ENCODE measurements around the gene SEMA5B. TPM values are rescaled to one million over a fixed set of nuclear protein-coding genes. Genes with fewer than 3 reads are reported as not detected.
A peak's percentile ranks its signal among the peaks of the same experiment; 100 is the strongest.

Gene SEMA5B
- total and polyA plus RNA-seq, 8 donors: 0.52 to 11.0 (median 1.3) TPM

DNA sequence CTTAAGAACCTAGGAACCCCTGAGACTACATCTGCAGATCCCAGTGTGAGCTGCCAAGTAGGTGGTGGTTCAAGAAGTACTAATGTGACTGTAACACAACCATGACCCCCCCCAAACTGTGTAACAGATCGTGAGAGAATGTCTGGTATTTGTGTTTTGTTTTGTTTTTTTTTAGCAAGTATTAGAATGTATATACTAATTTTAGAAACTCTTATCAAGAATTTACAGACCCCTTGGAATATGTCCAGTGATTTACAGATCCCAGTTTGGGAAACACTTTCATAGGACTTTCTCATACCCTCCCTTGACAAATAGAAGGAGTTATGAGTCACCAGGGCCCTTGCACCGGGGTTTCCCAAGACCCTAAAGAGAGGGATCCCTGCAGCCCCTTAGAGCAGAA lies 79.8 kb downstream of the SEMA5B start:
- H3K4me3 ChIP-seq: no peak overlapping the region
- ATAC-seq (no peak), DNase-seq (no peak), FAIRE-seq (no peak)
- no peaks in the 10 kb centered on the region for H3K27me3 ChIP-seq
- WGBS, 2 donors: 64 to 66% methylated on average over 2 of the region's 2 CpGs
- TF ChIP-seq, protein P1, sequence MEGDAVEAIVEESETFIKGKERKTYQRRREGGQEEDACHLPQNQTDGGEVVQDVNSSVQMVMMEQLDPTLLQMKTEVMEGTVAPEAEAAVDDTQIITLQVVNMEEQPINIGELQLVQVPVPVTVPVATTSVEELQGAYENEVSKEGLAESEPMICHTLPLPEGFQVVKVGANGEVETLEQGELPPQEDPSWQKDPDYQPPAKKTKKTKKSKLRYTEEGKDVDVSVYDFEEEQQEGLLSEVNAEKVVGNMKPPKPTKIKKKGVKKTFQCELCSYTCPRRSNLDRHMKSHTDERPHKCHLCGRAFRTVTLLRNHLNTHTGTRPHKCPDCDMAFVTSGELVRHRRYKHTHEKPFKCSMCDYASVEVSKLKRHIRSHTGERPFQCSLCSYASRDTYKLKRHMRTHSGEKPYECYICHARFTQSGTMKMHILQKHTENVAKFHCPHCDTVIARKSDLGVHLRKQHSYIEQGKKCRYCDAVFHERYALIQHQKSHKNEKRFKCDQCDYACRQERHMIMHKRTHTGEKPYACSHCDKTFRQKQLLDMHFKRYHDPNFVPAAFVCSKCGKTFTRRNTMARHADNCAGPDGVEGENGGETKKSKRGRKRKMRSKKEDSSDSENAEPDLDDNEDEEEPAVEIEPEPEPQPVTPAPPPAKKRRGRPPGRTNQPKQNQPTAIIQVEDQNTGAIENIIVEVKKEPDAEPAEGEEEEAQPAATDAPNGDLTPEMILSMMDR (IDR thresholded peaks at IDR 0.05): no peak
- no peak overlapping the region for H3K27ac ChIP-seq
- no peaks in the 10 kb centered on the region for H3K4me1 ChIP-seq
- no peaks in the 10 kb centered on the region for H3K36me3 ChIP-seq
- H3K9me3 ChIP-seq: no peaks in the 10 kb centered on the region
- intact Hi-C loops (cut with DNase I): loop anchor here in 2 of 3 donors (10.0 kb wide), 2 partner anchors 77 to 307 kb away; partner anchors contain the start of gene SEMA5B (in 1 of the 2)

DNA sequence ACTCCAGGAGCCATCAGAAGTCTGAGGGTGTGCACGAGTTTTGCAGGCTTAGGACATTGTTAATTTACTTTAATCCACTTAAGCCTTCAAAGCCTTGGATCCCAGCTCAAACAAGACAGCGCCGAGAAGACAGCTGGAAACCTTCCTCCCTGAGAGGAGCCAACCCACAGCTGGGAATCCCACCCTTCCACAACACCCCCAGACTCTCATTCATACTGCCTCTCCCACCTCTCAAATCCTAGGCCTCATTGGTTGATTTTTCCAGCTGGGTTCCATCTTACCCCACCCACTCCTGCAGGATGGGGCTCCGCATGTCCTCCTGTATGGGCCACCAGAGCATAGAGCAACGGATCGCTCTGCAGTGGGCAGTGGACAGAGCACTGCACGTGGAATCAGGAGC lies 80.4 kb downstream of the SEMA5B start:
- TF ChIP-seq, protein P1 (IDR thresholded peaks at IDR 0.05): no peak
- no peaks in the 10 kb centered on the region for H3K27me3 ChIP-seq
- no peaks in the 10 kb centered on the region for H3K4me1 ChIP-seq
- intact Hi-C loops (cut with DNase I): loop anchor here in 2 of 3 donors (10.0 kb wide), 2 partner anchors 78 to 308 kb away; partner anchors contain the start of gene SEMA5B (in 1 of the 2)
- no peaks in the 10 kb centered on the region for H3K36me3 ChIP-seq
- no peak overlapping the region for H3K4me3 ChIP-seq
- WGBS, 2 donors: 81 to 87% methylated on average over 7 of the region's 7 CpGs
- ATAC-seq (no peak), FAIRE-seq (no peak), DNase-seq (no peak)
- H3K27ac ChIP-seq: no peak overlapping the region
- H3K9me3 ChIP-seq: no peaks in the 10 kb centered on the region

DNA sequence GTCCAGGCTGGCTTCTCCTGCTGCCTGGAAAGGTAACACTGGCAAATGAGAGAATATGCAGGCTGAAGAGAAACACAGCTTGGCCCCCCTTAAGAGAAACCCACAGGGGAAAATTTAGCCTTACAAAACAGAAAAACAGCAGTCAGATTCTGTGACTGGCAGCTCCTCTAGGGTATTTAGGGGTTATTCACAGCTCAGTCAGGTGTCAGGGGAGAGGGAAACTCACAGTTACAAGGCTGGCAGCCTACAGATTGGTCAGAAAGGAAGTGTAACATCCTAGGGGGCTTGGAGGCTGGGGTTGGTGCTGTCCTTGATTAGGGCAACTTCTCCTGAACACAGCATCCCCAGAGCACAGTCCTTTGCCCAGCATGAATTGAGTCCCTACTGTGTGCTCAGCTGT lies 81.4 kb downstream of the SEMA5B start:
- FAIRE-seq: no peak
- ATAC-seq: no peak
- TF ChIP-seq, protein P1 (IDR thresholded peaks at IDR 0.05): no peak
- no peaks in the 10 kb centered on the region for H3K9me3 ChIP-seq
- H3K4me3 ChIP-seq: no peak overlapping the region
- H3K27me3 ChIP-seq: no peaks in the 10 kb centered on the region
- H3K36me3 ChIP-seq: no peaks in the 10 kb centered on the region
- intact Hi-C loops (cut with DNase I): loop anchor here in 2 of 3 donors (10.0 kb wide), 2 partner anchors 79 to 309 kb away; partner anchors contain the start of gene SEMA5B (in 1 of the 2)
- no peak for DNase-seq
- no peak overlapping the region for H3K27ac ChIP-seq
- H3K4me1 ChIP-seq: no peaks in the 10 kb centered on the region

DNA sequence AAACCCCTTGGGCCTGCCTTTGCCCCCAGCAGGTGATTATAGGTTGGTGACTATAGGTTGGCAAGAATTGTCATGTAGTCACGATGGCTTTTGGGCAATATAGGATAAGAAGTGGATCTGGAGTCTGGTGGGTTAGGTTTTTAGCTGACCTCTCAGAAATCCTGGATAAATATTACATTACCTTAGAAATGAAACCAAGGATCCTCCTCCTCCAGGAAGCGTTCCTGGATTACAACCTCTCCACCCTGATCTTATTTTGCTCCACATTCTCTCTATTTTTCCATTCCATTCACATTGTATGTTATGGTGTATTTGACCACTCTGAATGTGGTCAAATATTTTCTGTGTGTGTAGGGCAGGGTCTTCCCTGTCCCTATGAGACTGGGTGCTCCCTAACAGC lies 82.3 kb downstream of the SEMA5B start:
- H3K27me3 ChIP-seq: no peaks in the 10 kb centered on the region
- no peak overlapping the region for H3K4me3 ChIP-seq
- H3K9me3 ChIP-seq: no peaks in the 10 kb centered on the region
- TF ChIP-seq, protein P1 (IDR thresholded peaks at IDR 0.05): no peak
- ATAC-seq (no peak), FAIRE-seq (no peak), DNase-seq (no peak)
- no peaks in the 10 kb centered on the region for H3K4me1 ChIP-seq
- H3K27ac ChIP-seq: no peak overlapping the region
- H3K36me3 ChIP-seq: no peaks in the 10 kb centered on the region
- 77 to 80% methylated on average over 2 of the region's 2 CpGs for WGBS, 2 donors
- intact Hi-C loops (cut with DNase I): loop anchor here in 2 of 3 donors (10.0 kb wide), 2 partner anchors 80 to 310 kb away; partner anchors contain the start of gene SEMA5B (in 1 of the 2)

DNA sequence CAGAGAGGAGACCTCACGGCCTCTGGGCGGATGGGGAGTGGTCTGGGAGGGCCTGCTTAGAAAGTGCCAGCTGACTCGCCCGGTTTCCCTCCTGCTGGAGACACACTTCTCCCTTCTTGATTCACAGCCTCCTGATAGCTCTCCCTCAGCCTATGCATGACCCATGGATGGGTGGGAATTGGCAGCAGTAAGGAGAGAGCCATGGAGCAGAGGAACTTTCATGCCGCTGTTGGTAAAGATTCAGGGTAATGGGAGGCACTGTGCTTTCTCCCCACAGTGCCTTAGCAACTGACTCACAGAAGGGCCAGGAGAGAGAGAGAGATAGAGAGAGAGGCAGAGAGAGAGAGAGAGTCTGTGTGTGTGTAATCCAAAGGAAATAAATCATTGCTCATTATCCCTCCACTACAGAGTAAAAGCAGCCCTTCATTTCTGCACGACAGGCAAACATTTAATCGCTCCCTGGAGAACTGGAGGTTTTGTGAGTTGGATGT lies 82.8 kb downstream of the SEMA5B start:
- Histone ChIP-seq H3K4me1 (no peaks in the 10 kb centered on the region), H3K36me3 (no peaks in the 10 kb centered on the region), H3K9me3 (no peaks in the 10 kb centered on the region), H3K27me3 (no peaks in the 10 kb centered on the region), H3K27ac (no peak overlapping the region), H3K4me3 (no peak overlapping the region)
- ATAC-seq (peak in 1 of 4 donors; percentile 10), FAIRE-seq (no peak), DNase-seq (peak in 1 of 6 donors; percentile 30)
- intact Hi-C loops (cut with DNase I): loop anchor here in 2 of 3 donors (10.0 kb wide), 2 partner anchors 80 to 310 kb away; partner anchors contain the start of gene SEMA5B (in 1 of the 2)
- WGBS, 2 donors: 81 to 85% methylated on average over 7 of the region's 7 CpGs
- TF ChIP-seq, protein P1 (IDR thresholded peaks at IDR 0.05): no peak
